NCI-H748 treated with DMSO at 0.1 percent for 48 hours (cell line): Measurements from ENCODE around the gene PRRG2.
A peak's percentile ranks its signal among the peaks of the same experiment; 100 is the strongest.

Experiments used
- DNase-seq: peaks from one replicate; lab custom pipeline; 2025; lab: John Stamatoyannopoulos, UW

Gene PRRG2

DNA sequence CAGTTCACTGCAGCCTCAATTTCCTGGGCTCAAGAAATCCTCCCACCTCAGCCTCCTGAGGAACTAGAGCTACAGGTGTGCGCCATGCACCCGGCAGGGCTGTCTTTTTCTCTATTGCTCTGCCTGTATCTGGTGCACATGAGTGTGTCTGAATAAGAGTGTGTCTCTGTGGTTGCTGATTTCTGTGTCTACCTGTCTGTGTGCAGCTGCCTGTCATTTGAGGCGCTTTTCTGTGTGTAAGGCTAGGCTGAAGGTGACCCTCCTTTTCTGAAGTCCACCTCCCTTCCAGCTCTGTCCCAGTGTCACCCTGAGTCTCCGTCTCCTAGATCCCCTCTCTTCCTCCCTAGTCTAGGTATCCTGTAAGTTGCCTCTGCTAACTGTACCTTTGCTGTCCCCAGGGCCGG lies 8.4 kb downstream of the PRRG2 start:
- DNase-seq, result peak; percentile 58

- DNase-seq, result peak; percentile 97
Observed at GRCh38 chr19:49590071-49590970, 9.2 kb downstream of the PRRG2 start.

- peak; percentile 56 for DNase-seq
Observed at GRCh38 chr19:49590971-49591730, 10.0 kb downstream of the PRRG2 start, which contains the start of gene PRR12. Gene PRR12 (plus strand): TSS chr19:49591182. CDS start chr19:49591655, 473 bp downstream.

DNA sequence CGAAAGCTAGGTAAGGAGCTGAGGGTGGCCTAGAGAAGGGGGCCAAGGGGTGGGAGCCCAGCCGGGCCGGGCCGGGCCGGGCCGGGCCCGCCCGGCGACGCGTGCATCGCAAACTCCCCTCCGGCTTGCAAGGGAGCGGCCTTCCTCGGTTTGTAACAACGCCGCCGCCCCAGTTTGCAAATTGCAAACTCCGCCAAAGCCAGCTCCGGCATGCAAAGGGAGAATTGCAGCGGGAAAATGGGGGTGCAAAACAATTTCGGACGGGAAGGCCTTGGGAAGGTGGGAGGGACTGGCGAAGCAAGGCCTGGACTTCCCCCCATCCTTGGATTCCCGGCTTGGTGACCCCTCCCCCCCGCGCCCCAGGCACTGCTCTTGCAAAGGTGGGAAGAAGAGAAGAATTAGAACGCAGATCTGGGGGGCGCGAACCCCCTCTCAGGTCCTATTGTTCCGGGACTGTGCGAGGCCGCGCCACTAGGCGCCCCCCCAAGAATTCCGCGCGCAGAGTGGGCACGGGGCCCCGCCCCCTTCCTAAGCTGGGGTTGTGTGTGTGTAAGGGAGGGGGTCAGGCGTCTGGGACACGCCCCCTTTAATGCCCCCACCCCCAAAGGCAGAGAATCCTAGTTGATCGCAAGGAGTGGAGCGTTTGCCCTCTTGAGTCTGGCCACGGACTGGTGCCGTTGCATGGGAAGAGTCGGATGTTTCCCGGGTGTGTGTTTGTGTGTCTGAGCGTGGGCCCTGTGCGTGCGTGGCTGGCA lies 10.8 kb downstream of the PRRG2 start:
- no peak for DNase-seq

- DNase-seq, result no peak
Observed at GRCh38 chr19:49592486-49593232, 11.5 kb downstream of the PRRG2 start.

- peak; percentile 83 for DNase-seq
Observed at GRCh38 chr19:49593233-49594113, 12.4 kb downstream of the PRRG2 start.

GRCh38 chr19:49594157-49594992 lies 13.3 kb downstream of the PRRG2 start:
- DNase-seq, result no peak

DNA sequence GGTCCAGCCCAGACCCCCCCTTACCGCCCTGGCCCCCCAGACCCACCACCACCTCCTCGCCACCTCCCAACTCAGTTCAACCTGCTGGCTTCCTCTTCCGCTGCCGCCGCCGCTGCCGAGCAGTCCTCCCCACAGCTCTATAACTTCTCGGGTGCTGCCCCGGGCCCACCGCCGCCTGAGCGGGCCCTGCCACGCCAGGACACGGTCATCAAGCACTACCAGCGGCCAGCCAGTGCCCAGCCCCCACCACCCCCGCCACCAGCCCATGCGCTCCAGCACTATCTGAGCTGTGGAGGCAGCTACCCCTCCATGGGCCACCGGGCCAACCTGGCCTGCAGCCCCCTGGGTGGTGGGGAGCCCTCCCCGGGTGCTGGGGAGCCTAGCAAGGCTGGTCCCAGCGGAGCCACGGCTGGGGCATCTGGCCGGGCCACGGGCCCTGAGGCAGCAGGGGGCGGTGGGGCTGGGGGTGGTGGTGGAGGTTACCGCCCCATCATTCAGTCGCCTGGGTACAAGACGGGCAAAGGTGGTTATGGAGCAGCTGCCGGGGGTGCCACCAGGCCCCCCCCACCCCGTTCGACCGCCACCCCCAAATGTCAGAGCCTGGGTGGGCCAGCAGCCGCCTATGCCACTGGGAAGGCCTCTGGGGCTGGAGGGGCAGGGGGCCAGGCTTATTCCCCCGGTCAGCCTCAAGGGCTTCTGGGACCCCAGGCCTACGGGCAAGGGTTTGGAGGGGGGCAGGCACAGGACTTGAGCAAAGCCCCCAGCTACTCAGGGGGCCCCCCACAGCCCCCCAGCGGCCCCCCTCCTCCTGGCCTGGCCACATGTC lies 14.1 kb downstream of the PRRG2 start:
- DNase-seq, result no peak

DNA sequence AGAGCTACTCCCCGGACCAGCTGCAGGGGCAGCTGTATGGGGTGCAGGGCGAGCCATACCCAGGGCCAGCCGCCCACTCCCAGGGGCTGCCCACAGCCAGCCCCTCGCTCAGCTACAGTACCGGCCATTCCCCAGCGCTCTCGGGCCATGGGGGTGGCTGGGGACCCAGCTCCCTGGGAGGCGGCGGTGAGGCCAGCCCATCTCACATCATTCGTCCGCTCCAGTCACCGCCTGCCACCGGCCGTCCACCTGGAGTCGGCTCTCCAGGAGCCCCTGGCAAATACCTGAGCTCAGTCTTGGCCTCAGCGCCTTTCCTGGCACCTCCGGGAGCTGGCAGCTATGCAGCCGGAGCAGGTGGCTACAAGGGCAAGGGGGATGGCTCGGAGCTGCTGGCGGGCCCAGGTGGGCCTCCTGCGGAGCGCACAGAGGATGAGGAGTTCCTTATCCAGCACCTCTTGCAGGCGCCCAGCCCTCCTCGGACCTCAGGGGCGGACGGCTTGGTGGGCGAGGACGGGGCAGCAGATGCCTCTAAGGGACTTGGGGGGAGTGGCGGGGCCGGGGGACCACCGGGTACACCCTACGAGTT lies 14.8 kb downstream of the PRRG2 start:
- DNase-seq, result no peak

- DNase-seq, result no peak
Observed at GRCh38 chr19:49596407-49596806, 15.3 kb downstream of the PRRG2 start.

GRCh38 chr19:49596954-49597702 lies 16.0 kb downstream of the PRRG2 start:
- no peak for DNase-seq

DNA sequence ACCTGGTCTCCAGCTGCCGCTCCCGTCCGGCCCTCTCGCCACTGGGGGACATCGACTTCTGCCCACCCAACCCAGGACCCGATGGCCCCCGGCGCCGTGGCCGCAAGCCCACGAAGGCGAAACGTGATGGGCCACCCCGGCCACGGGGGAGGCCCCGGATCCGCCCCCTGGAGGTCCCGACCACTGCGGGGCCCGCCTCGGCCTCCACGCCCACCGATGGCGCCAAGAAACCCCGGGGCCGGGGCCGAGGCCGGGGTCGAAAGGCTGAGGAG lies 16.5 kb downstream of the PRRG2 start:
- no peak for DNase-seq

- no peak for DNase-seq
Observed at GRCh38 chr19:49599378-49600295, 18.5 kb downstream of the PRRG2 start.

- DNase-seq, result no peak
Observed at GRCh38 chr19:49601482-49602038, 20.4 kb downstream of the PRRG2 start.

DNA sequence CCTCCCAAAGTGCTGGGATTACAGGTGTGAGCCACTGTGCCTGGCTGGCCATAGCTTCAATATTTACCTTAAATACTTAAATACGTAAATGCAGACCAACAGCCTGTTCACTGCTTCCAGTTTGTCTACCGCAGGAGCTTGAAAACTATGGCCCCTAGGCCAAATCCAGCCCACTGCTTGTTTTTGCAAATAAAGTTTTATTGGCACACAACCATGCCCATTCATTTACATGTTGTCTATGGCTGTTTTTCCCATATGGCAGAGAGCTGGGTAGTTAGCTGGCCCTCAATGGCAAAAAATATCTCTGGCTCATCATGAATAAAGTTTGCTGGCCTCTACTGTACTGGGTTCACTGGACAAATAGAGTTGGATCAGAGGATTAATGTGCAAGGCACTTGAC lies 21.7 kb downstream of the PRRG2 start:
- DNase-seq, result no peak

DNA sequence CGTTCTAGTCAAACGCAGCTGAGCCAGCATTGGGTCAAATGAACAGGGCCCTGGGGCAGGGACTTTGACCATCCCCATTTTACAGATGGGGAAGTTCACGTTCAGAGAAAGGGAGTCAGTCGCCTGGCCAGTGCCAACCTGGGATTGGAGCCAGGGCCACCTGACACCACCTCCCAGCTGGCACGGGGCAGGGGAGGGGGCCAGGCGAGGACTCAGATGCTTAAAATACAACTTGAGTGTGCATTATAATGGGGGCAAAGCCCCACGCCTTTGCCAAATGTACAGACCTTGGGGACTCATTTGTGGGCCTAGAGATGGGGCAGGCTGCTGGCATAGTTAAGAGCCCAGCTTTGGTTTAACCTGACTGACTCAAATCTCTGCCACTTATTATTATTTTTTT lies 24.5 kb downstream of the PRRG2 start:
- DNase-seq, result no peak
